Right atrium auricular region (tissue), 2 donors: ENCODE measurements around the gene GGA2. TPM values are rescaled to one million over a fixed set of nuclear protein-coding genes. Genes with fewer than 3 reads are reported as not detected.

Source experiments
- DNase-seq: peaks from one replicate; pipeline ENCODE4 v3.0.0-alpha.2; 2019; ENCODE audit warnings: low spot score
- H3K27ac ChIP-seq, 2 donors: fragments of 200-600 bp; sonication (generic); 1 replicate in 1 of 2; 2 replicates in 1 of 2; pipeline ENCODE4 v1.5.1; 2016 to 2019
- H3K27me3 ChIP-seq, 2 donors: fragments of 200-600 bp; sonication (generic); one replicate each; pipeline versions ENCODE4 v1.5.1 to v1.6.0; 2017 to 2019
- H3K36me3 ChIP-seq: fragments of 200-600 bp; sonication (generic); one replicate; pipeline ENCODE4 v1.5.1; 2016
- H3K4me1 ChIP-seq, 2 donors: fragments of 200-600 bp; sonication (generic); one replicate each; pipeline versions ENCODE4 v1.5.1 to v1.6.0; 2017 to 2019
- H3K4me3 ChIP-seq, 2 donors: fragments of 200-600 bp; sonication (generic); 1 replicate in 1 of 2; 2 replicates in 1 of 2; pipeline ENCODE4 v1.5.1; 2017 to 2019; ENCODE audit warnings: mild to moderate bottlenecking in 1 of 2, moderate library complexity in 1 of 2
- H3K9me3 ChIP-seq, 2 donors: fragments of 200-600 bp; sonication (generic); one replicate each; pipeline ENCODE4 v1.5.1; 2019
- total RNA-seq, 2 donors: library from RNA; depleted of rRNA; stranded (reverse); fragments of >200 nt; gene quantifications; one replicate each; pipeline ENCODE4 v1.1.0, GENCODE V29; 2016
- TF ChIP-seq, protein P1 (sequence below), 2 donors: fragments of 200-600 bp; sonication (generic); IDR thresholded peaks; one replicate each; pipeline ENCODE4 v1.5.1; 2019; ENCODE audit warnings: antibody characterized with exemption in 2 of 2

The GGA2 gene
- total RNA-seq, 2 donors from 2014 or later = 25.0 to 59.3 TPM

DNA sequence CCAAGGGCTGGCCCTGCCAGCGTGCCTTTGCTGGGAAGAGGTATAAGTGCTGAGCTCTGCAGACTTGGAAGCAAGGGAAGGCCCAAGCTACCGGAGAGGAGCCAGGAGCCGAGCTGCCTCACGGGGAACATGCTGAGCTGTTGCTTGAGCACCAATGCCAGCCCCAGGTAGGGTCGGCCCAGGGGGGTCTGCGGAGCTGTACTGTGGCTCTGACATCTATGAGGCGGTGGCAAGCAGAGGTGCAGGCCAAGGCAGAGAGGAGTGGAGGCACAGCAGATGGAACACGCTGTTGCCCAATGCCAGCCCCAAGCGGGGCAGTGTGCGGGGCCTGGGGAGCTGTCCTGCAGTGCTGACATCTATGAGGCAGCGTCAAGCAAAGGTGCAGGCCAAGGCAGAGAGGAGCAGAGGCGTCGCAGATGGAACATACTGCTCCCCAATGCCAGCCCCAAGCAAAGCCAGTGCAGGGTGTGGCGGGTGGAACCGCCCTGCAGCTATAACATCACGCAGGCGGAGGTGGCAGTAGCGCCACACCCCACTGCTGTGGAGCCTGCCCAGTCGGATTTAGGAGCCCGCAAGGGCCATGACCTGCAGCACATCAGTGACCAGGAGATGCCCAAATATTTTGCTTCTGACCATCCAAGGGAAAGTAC lies 10.0 kb downstream of the GGA2 start:
- Histone ChIP-seq H3K9me3 (no peaks in the 10 kb centered on the region), H3K27me3 (no peaks in the 10 kb centered on the region), H3K27ac (no peak overlapping the region), H3K36me3 (peaks cover 5% of the 10 kb centered on the region), H3K4me3 (no peak overlapping the region), H3K4me1 (peaks cover 0 to 69% of the 10 kb centered on the region in 2 donors)
- TF ChIP-seq, protein P1, sequence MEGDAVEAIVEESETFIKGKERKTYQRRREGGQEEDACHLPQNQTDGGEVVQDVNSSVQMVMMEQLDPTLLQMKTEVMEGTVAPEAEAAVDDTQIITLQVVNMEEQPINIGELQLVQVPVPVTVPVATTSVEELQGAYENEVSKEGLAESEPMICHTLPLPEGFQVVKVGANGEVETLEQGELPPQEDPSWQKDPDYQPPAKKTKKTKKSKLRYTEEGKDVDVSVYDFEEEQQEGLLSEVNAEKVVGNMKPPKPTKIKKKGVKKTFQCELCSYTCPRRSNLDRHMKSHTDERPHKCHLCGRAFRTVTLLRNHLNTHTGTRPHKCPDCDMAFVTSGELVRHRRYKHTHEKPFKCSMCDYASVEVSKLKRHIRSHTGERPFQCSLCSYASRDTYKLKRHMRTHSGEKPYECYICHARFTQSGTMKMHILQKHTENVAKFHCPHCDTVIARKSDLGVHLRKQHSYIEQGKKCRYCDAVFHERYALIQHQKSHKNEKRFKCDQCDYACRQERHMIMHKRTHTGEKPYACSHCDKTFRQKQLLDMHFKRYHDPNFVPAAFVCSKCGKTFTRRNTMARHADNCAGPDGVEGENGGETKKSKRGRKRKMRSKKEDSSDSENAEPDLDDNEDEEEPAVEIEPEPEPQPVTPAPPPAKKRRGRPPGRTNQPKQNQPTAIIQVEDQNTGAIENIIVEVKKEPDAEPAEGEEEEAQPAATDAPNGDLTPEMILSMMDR (IDR thresholded peaks at IDR 0.05) = no peak
- DNase-seq = no peak

DNA sequence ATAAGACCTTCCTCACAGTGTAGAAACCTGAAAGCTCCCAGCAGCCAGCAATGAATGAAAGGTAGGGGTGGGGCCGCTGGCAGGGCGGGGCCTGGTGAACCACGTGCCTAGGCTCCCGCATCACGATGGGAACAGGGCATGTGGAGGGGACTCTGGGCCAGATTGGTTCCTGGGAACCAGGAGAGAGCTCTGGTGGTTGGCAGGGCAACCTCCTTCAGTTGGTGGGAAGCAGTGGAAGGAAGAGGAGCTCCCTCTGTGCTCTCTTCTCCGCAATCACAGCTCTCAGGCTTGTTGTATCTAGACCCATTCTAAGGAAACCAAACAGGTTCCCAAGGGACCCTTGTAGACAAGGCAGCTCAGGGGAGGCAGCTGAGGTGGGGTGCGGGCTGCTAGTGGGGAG lies 10.5 kb downstream of the GGA2 start:
- H3K27ac ChIP-seq = no peak overlapping the region
- peaks cover 11% of the 10 kb centered on the region for H3K36me3 ChIP-seq
- H3K4me3 ChIP-seq = no peak overlapping the region
- H3K4me1 ChIP-seq = peaks cover 0 to 64% of the 10 kb centered on the region in 2 donors
- H3K27me3 ChIP-seq = no peaks in the 10 kb centered on the region
- no peak for DNase-seq
- TF ChIP-seq, protein P1 (IDR thresholded peaks at IDR 0.05) = no peak
- no peaks in the 10 kb centered on the region for H3K9me3 ChIP-seq

DNA sequence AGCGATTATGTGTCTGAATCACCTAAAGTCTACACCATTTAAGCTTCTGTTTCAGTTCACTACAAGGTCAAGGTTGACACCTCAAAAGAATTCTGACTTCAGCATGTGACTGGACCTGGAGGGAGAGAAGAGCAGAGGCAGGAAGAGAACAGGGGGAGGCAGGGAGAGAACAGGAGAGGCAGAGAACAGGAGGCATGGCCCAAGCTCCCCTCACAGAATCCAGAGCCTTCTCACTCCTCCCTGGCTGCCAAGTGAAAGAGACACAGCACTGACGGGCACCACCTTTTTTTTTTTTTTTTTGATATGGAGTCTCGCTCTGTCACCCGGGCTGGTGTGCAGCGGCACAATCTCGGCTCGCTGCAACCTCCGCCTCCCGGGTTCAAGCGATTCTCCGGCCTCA lies 11.4 kb downstream of the GGA2 start:
- DNase-seq = no peak
- peaks cover 0 to 54% of the 10 kb centered on the region in 2 donors for H3K4me1 ChIP-seq
- no peaks in the 10 kb centered on the region for H3K27me3 ChIP-seq
- no peaks in the 10 kb centered on the region for H3K9me3 ChIP-seq
- peak overlapping the region; percentile 19 to 66 for H3K27ac ChIP-seq
- H3K4me3 ChIP-seq = no peak overlapping the region
- H3K36me3 ChIP-seq = peaks cover 20% of the 10 kb centered on the region
- TF ChIP-seq, protein P1 (IDR thresholded peaks at IDR 0.05) = no peak

DNA sequence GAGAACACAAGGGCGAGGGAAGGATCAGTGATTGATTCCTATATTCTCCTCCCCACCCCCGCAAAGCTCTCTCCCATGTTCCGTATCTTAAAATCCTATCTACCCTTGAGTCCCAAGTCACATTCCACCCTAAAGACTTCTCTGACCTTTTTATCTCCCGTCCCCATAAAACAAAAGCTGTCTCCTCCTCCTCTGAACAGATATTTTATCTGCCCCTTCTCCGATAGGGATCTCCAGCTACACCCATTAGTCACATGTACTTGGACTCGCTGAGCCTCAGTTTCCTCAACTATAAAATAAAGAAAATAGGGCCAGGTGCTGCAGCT lies 12.8 kb downstream of the GGA2 start:
- H3K4me1 ChIP-seq = peaks cover 0 to 47% of the 10 kb centered on the region in 2 donors
- DNase-seq = no peak
- TF ChIP-seq, protein P1 (IDR thresholded peaks at IDR 0.05) = no peak
- H3K27me3 ChIP-seq = no peaks in the 10 kb centered on the region
- H3K36me3 ChIP-seq = peaks cover 34% of the 10 kb centered on the region
- no peak overlapping the region for H3K4me3 ChIP-seq
- no peaks in the 10 kb centered on the region for H3K9me3 ChIP-seq
- H3K27ac ChIP-seq = peak overlapping the region; percentile 66 to 69

DNA sequence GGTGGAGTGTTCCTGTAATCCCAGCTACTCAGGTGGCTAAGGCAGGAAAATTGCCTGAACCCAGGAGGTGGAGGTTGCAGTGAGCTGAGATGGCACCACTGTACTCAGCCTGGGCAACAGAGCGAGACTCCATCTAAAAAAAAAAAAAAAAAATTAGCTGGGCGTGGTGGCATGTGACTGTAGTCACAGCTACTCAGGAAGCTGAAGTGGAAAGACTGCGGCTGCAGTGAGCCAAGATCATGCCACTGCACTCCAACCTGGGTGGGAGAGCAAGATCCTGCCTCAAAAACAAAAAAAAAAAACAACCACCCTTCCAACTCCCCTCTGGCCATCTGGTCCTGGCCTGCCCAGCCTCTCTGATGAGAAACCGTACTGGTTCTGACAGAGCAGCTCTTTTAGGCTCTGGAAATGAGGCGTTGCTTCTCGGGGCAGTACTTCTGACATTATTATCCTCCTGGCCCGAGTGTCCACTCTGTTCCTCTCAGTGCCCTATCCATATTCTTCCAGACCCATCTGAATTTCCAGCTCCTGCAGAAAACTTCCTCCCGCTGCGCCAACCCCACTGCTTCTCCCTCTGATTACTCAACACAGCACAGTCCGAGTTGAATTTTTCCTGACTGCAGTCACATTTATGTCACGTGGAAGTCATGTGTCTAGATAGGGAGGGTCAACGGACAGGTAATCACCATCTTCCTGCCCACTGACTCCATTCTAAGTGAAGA lies 13.3 kb downstream of the GGA2 start:
- Histone ChIP-seq H3K9me3 (no peaks in the 10 kb centered on the region), H3K4me3 (no peak overlapping the region), H3K4me1 (peaks cover 0 to 41% of the 10 kb centered on the region in 2 donors), H3K36me3 (peaks cover 38% of the 10 kb centered on the region), H3K27ac (peak overlapping the region; percentile 66 to 69), H3K27me3 (no peaks in the 10 kb centered on the region)
- DNase-seq = peak; percentile 68
- TF ChIP-seq, protein P1 (IDR thresholded peaks at IDR 0.05) = no peak
